Lung microvascular endothelial cell (primary cell): ENCODE results near the gene MYBBP1A. TPM values are rescaled to one million over a fixed set of nuclear protein-coding genes. Genes with fewer than 3 reads are reported as not detected.

Experiments
- DNase-seq, 2 donors: peaks; one replicate each; pipeline versions ENCODE4 v3.0.0 to v3.0.0-alpha.2; 2010; ENCODE audit warnings: low read depth in 2 of 2
- total RNA-seq: library from RNA; depleted of rRNA; stranded (reverse); fragments of >200 nt; gene quantifications from 2 replicates; pipeline ENCODE4 v1.2.1, GENCODE V29; 2014

MYBBP1A gene
- total RNA-seq, 1 donor from 2014 or later: 31.7 TPM

DNA sequence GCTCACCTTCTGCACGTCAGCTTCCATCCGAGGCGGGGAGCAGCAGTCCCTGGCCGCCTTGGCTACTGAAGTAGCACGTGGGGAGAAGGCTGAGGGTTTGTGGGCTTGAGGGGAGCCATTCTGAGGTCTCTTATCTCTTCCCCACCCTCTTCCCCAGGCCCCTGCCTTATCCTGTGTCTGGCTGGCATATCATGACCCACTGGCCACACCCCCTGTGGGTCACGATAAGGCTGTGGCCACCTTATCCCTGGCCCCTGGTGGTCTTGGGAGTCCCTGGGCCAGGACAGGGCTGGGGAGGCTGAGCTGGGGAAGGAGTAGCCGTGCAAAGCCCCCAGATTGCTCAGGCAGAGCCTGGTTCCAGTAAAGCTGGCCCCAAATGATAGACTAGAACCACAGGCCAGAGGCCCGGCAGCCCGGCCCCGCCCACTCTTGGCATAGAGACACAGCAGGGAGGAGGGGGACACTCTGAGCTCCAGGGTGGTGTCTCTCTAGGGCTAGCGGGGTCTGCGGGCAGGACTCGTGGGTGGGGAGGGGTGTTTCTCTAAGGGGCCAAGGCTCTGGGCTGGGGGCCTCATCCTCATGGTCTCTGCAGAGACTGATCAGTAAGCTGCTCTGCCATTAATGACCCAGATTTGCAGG is 48.9 kb downstream of the MYBBP1A start:
- no peak for DNase-seq

GRCh38 chr17:4505187-4505586 is 50.0 kb downstream of the MYBBP1A start:
- DNase-seq: peak; percentile 33 to 65

DNA sequence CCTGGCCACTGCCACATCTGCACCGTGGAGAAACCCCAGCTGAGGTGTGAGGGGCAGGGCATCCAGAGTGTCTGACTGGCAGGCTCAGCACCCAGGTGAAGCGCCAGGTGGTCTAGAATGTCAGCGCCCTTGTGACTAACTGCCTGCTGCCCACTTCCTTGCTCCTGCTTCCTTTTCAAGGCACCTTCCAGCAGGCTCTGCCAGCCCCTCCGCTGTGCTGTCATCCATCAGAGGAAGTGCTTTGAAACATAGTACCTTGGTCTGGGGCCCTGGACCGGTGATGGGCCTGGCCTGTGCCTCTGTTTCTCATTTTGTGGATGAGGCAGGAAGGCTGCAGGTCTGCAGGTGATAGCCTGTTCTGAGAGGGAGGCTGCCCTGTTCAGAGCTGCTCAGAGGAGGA is 51.0 kb downstream of the MYBBP1A start:
- DNase-seq: no peak

DNA sequence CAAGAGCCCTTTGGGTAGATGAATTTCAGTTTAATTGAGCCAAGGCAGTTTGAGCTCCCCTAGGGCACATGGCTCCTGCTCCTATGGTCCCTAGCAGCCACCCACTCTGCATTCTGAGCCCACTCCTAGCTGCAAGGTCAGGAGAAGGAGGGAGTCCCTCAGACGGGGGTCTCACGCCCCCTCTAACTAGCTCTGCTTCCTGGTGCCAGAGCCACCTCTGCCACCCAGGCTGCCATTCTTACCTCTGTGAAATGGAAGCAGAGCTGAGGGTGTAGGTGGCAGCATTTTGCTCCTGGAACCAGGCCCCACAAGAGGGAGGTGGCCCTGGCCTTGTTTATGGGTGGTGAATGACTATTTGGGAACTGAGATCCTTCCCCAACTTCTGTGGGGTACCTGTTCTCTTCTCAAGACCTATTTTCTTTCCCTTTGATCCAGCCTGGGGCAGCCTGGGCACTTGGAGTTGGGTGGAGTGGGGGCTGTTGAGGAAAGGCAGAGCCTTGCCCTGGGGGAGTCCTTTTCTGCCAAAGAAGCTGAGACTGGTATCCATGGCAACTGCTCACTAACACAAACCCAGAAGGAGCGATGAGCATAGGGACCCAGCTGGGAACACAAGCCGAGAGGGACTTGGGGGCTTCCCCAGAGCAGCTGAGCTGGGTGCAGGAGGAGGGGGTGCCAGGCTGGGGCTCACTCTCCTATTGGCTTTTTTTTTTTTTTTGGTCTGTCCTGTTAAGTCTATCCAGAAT is 51.7 kb downstream of the MYBBP1A start:
- DNase-seq: no peak

GRCh38 chr17:4502466-4503154 is 52.6 kb downstream of the MYBBP1A start:
- no peak for DNase-seq

GRCh38 chr17:4501295-4501949 is 53.8 kb downstream of the MYBBP1A start:
- peak; percentile 32 to 99 for DNase-seq

DNA sequence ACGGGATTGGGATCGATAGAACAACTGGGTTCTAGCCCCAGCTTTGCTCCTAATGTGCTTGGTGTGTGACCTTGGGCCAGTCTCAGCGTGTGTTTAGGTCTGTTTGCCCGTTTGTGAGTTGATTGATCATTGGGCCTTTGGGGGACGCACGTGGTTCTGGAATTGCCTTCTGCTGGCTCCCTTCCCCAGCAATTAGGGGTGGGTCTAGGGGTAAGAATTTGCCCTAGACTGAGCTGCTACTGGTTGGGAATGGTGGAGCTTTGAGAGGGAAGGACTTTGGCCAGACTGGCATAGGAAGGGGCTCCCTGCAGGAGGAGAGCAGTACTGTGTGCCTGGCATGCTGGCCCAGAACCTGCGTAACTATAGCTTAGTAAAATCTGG is 55.0 kb downstream of the MYBBP1A start:
- peak in 1 of 2 donors; percentile 57 for DNase-seq

GRCh38 chr17:4499431-4500190 is 55.6 kb downstream of the MYBBP1A start:
- DNase-seq: peak; percentile 41 to 86

DNA sequence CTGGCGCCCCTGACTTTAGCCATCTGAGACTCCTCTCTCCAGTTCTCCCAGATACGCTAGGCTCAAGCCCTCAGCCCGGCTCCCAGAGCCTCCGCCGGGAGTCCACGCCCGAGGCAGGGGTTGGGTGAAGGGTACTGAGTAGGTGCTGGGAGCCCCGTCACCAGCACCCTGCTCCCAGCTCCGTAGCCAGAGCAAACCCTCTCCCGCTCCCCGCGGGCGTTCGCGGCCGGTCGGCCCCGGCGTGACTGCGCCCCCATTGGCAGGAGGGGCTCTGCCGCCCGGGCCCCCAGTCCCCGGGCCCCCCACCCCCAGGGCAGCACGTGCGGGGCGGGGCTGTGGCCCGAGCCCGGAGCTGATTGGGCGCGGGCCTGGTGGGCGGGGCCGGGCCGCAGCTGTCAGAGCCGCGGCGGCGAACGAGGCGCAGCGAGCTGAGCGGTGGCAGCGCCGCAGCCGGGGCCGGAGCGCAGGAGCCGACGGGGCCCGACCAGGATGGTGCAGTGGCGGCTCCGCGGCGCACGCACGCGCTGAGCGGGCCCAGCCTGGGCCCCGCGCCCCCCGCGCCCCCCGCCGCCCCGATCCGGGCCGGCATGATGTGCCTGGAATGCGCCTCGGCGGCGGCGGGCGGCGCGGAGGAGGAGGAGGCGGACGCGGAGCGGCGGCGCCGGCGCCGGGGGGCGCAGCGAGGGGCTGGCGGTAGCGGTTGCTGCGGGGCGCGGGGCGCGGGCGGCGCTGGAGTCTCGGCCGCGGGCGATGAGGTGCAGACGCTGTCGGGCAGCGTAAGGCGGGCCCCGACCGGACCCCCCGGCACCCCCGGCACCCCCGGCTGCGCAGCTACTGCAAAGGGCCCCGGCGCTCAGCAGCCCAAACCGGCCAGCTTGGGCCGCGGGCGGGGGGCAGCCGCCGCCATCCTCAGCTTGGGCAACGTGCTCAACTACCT is 56.5 kb downstream of the MYBBP1A start, which contains the start of gene SPNS2:
Gene SPNS2 (plus strand): TSS at position 421 of the 937 bp plus-strand sequence. CDS start 167 bp downstream, at position 588.
- DNase-seq: peak; percentile 66 to 87

DNA sequence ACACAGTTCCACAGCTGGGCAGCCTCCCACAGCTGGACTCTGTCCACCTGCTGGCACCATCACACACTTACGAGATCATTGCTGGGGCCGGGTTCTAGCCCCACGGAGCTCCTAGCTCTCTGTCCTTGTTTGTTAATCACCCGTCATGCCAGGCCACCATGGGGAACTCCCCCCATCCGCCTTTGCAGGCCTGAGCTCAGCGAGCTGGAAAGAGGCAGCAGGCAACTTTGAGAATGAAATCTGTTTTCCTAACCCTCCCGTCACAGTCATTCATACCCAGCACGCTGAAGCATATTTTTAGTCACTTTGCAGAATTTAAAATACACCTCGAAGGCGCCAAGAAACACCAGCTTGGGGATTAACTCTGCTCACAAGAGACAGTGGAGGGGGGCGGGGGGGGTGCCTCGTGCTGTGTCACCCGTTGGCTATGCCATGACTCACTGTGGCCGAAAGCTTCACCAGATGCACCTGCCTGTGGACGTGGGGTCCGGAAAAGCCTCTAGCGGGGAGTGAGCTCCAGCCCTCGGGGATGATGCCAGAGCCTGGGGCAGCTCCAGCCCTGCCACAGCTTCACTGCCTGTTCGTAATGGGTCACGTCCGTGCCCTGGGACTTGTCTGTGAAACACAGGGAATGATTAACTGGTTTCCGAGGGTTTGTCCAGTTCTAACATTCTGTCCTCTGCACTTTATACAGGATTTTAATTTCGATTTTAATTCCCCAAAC is 57.9 kb downstream of the MYBBP1A start:
- DNase-seq: peak in 1 of 2 donors; percentile 50

GRCh38 chr17:4492721-4493561 is 62.2 kb downstream of the MYBBP1A start:
- DNase-seq: peak; percentile 61 to 79

DNA sequence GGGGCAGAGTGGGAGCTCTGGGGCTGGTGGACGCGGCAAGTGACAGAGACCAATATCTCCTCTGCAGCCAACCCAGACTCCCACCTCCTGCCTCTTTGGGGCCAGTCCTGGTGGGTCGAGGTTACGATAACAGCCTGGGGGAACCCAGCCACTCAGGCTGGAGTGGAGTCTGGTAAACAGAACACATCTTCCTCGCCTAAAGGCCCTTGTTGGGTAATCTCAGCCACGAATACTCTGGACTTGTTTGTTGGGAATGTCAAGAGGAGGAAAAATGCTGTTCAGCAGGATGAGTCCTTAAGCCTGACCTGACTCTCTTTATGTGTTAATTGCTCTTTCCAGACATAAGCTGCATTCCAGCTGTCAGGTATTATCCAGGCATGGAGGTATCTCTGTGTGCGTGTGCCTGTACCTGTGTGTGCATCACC is 64.5 kb downstream of the MYBBP1A start:
- DNase-seq: no peak

DNA sequence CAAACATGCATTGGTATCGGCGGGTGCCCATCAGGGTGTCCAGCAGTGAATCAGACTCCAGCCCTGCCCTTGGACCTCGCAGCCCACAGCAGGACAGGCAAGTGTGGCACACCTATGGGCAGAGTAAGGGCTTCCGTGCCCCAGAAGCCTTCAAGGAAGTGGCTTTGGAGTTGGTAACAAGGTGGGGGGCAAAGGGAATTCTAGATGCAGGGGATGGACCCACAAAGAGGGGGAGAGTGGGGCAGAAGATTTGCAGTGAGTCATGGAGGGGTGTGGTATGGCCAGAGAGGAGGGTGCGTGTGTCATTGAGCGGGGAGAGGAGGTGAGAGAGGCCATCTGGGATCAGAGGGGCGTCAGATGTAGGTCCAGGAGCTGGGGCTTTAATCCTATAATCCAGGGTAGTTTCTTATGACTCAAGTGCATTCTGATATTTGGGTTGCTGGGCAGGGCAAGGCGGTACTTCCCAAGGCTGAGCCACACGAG is 65.0 kb downstream of the MYBBP1A start:
- no peak for DNase-seq

- no peak for DNase-seq
Observed at GRCh38 chr17:4488989-4489595, 66.1 kb downstream of the MYBBP1A start.
